Loucy (cell line): ENCODE measurements around the gene LUZP1.

Experiments used
- H2AFZ ChIP-seq: fragments of 200-600 bp; sonication (generic); 2 replicates; pipeline ENCODE4 v1.6.0; 2016; ENCODE audit warnings: antibody characterized with exemption, mild to moderate bottlenecking, low read length, moderate library complexity
- H3F3A ChIP-seq: fragments of 200-600 bp; 2 replicates; pipeline ENCODE4 v1.6.0; 2016; ENCODE audit warnings: antibody characterized with exemption, low read depth, mild to moderate bottlenecking
- H3K27me3 ChIP-seq: fragments of 200-600 bp; sonication (generic); 2 replicates; pipeline ENCODE4 v1.6.1; 2014; ENCODE audit warnings: low read length, mild to moderate bottlenecking; ENCODE audit not compliant: insufficient read depth, poor library complexity, severe bottlenecking
- H3K36me3 ChIP-seq: fragments of 200-600 bp; sonication (generic); 2 replicates; pipeline ENCODE4 v1.6.1; 2016; ENCODE audit warnings: low read length; ENCODE audit not compliant: insufficient read depth
- H3K4me1 ChIP-seq: fragments of 200-600 bp; sonication (generic); 2 replicates; pipeline ENCODE4 v1.5.1; 2014; ENCODE audit warnings: low read length, mild to moderate bottlenecking; ENCODE audit not compliant: insufficient read depth, poor library complexity, severe bottlenecking
- H3K4me2 ChIP-seq: fragments of 200-600 bp; sonication (generic); 2 replicates; pipeline ENCODE4 v1.6.0; 2014; ENCODE audit warnings: antibody characterized with exemption, low read length, low read depth, mild to moderate bottlenecking; ENCODE audit not compliant: poor library complexity, severe bottlenecking
- H3K4me3 ChIP-seq: fragments of 200-600 bp; sonication (generic); 2 replicates; pipeline ENCODE4 v1.5.1; 2014; ENCODE audit warnings: low read length, mild to moderate bottlenecking, mixed read lengths; ENCODE audit not compliant: poor library complexity, severe bottlenecking
- H3K79me2 ChIP-seq: fragments of 200-600 bp; sonication (generic); 2 replicates; pipeline ENCODE4 v1.6.1; 2014; ENCODE audit warnings: low read length; ENCODE audit not compliant: insufficient read depth
- H3K9ac ChIP-seq: fragments of 200-600 bp; sonication (generic); 2 replicates; pipeline ENCODE4 v1.6.0; 2014; ENCODE audit warnings: mild to moderate bottlenecking, low read depth, low read length, moderate library complexity; ENCODE audit not compliant: poor library complexity, severe bottlenecking
- H3K9me2 ChIP-seq: fragments of 200-600 bp; sonication (generic); replicated peaks from 2 replicates; pipeline ENCODE4 v1.6.1; 2016; ENCODE audit warnings: low read depth, low read length, mixed read lengths
- H3K9me3 ChIP-seq: fragments of 200-600 bp; sonication (generic); 2 replicates; pipeline ENCODE4 v1.6.1; 2014; ENCODE audit warnings: mild to moderate bottlenecking, antibody characterized with exemption, low read length, low read depth; ENCODE audit not compliant: insufficient read depth
- H4K20me1 ChIP-seq: fragments of 200-600 bp; sonication (generic); 2 replicates; pipeline ENCODE4 v1.6.0; 2014; ENCODE audit warnings: antibody characterized with exemption, low read length, mild to moderate bottlenecking; ENCODE audit not compliant: insufficient read depth, poor library complexity, severe bottlenecking
- CTCF ChIP-seq: fragments of 200-600 bp; sonication (generic); conservative IDR thresholded peaks from 2 replicates; pipeline ENCODE4 v1.5.1; 2014; ENCODE audit warnings: mild to moderate bottlenecking, antibody characterized with exemption, low read length
- EZH2phosphoT487 ChIP-seq: fragments of 200-600 bp; IDR thresholded peaks from 2 replicates; pipeline ENCODE4 v1.6.1; 2018; ENCODE audit warnings: antibody characterized with exemption, mild to moderate bottlenecking, moderate library complexity, borderline replicate concordance

Gene LUZP1

GRCh38 chr1:23110391-23110790 lies 58.3 kb downstream of the LUZP1 start:
- Histone ChIP-seq H3K9ac (no peak overlapping the region), H3K27me3 (no peaks in the 10 kb centered on the region), H3K4me2 (no peak overlapping the region), H3K36me3 (peaks cover 36% of the 10 kb centered on the region; the same call in 1 of the 2 replicates), H3K79me2 (peaks cover 62% of the 10 kb centered on the region), H3K9me2 (no peaks in the 10 kb centered on the region), H4K20me1 (peaks cover 11% of the 10 kb centered on the region), H3F3A (no peaks in the 10 kb centered on the region), H3K4me1 (no peaks in the 10 kb centered on the region), H3K9me3 (no peaks in the 10 kb centered on the region), H3K4me3 (no peak overlapping the region), H2AFZ (no peak overlapping the region)
- TF ChIP-seq CTCF (no peak), EZH2phosphoT487 (no peak)

- peaks cover 45% of the 10 kb centered on the region; the same call in 1 of the 2 replicates for H3K36me3 ChIP-seq
- no peaks in the 10 kb centered on the region for H3K27me3 ChIP-seq
- no peaks in the 10 kb centered on the region for H3K9me2 ChIP-seq
- peaks cover 52% of the 10 kb centered on the region for H3K79me2 ChIP-seq
- TF ChIP-seq EZH2phosphoT487 (no peak), CTCF (no peak)
- no peak overlapping the region for H3K4me3 ChIP-seq
- H3K9me3 ChIP-seq: no peaks in the 10 kb centered on the region
- H4K20me1 ChIP-seq: peaks cover 4% of the 10 kb centered on the region
- H3K4me1 ChIP-seq: no peaks in the 10 kb centered on the region
- H3K9ac ChIP-seq: no peak overlapping the region
- H3K4me2 ChIP-seq: no peak overlapping the region
- H2AFZ ChIP-seq: no peak overlapping the region
- H3F3A ChIP-seq: no peaks in the 10 kb centered on the region
These were observed 59.6 kb downstream of the LUZP1 start for GRCh38 chr1:23108918-23109533.

- peaks cover 38% of the 10 kb centered on the region; the same call in 1 of the 2 replicates for H3K36me3 ChIP-seq
- no peak overlapping the region for H2AFZ ChIP-seq
- peaks cover 11% of the 10 kb centered on the region for H4K20me1 ChIP-seq
These were observed 65.4 kb downstream of the LUZP1 start for GRCh38 chr1:23103001-23103889.

More at GRCh38 chr1:23103001-23103889, 65.4 kb downstream of the LUZP1 start:
- Histone ChIP-seq H3K9ac (no peak overlapping the region), H3K4me2 (no peak overlapping the region), H3K4me1 (peaks cover 7% of the 10 kb centered on the region), H3K79me2 (peaks cover 6% of the 10 kb centered on the region; the same call in 1 of the 2 replicates), H3K9me3 (no peaks in the 10 kb centered on the region), H3K27me3 (no peaks in the 10 kb centered on the region), H3F3A (no peaks in the 10 kb centered on the region), H3K4me3 (no peak overlapping the region), H3K9me2 (no peaks in the 10 kb centered on the region)
- TF ChIP-seq EZH2phosphoT487 (no peak), CTCF (no peak)
